NCI-H1694 (cell line): ENCODE results near the gene KCNJ6.

Experiments used
- DNase-seq: peaks from one replicate; lab custom pipeline; 2025; lab: John Stamatoyannopoulos, UW

The KCNJ6 gene

GRCh38 chr21:37817242-37817641, 99.0 kb downstream of the KCNJ6 start:
- DNase-seq, result no peak

DNA sequence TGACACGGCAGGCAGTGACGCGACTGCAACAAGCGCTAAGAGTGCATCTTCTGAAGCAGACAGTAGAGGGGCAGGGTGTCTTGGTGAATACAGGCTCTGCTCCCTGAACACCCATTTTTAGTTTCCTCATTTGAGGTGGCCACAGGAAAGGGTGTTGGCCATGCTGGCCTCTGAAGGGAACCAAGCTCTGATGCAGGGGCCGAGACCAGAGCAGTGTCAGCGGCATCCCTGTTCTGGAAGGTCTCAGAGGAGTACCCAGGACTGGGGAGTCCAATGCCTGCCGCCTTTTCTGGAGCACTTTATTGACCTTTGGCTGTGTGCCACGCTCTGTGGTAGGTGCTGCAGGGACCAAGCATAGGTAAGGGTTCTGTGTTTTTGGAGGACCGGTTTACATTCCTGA, 100.4 kb downstream of the KCNJ6 start:
- DNase-seq, result no peak

DNA sequence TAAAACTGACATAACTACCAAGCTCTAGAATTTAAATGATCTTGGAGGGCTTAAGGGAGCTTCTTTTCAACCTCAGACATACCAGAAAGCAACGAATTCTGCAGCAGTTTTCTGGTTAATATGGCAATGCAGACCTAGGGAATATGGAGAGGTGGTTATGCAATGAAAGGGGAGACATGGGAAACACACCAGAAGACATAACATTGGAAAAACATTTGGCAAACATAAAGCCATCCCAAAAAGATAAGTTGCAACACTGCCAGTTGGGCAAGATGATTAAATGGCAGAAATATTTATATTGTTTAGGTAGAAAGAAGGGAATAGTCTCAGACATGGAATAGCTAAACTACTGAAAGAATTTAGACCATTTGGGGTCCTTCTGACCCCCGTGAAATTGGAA, 104.5 kb downstream of the KCNJ6 start:
- no peak for DNase-seq

- no peak for DNase-seq
Observed at GRCh38 chr21:37808261-37808660, 108.0 kb downstream of the KCNJ6 start.

GRCh38 chr21:37805266-37805665, 111.0 kb downstream of the KCNJ6 start:
- DNase-seq, result no peak

DNA sequence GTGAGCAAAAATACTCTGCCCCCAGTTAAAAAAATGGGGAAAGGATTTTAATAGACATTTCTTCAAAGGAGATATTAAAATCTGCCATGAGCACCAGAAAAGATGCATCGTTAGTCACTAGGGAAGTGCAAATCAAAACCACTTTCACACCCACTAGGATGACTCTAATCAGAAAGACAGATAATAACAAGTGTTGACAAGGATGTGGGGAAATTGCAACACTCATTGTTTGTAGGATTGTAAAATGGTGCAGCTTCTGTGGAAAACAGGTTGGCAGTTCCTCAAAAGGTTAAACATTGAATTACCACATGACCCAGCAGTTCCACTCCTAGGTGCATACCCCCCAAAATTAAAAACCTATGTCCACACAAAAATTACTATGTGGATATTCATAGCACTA, 112.3 kb downstream of the KCNJ6 start:
- DNase-seq, result no peak

DNA sequence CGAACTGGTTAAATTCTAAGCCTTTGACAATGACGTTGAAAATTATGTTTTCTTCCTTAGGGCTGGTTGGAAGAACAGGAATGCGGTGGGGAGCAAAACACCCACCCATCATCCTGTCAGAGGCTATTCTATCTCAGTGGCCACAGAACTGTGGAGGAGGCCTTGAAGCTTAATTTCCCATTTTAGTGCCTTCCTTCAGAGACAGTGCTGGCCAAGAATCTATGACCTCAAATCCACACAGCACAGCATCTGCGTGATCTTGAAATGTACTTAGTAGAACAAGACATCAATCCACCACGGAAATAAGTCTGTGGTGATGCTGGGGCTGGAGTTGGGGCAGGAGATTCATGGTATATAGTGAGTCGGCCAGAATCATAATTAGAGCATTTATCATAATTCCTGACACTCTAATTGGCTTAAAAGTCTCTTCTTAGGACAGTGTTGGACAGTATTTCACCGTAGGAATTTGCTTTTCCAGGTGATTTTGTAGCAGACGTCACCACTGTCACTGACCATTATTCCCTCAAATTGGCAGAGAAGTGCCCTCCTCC, 113.1 kb downstream of the KCNJ6 start:
- no peak for DNase-seq

GRCh38 chr21:37800456-37801061, 115.7 kb downstream of the KCNJ6 start:
- DNase-seq, result no peak

DNA sequence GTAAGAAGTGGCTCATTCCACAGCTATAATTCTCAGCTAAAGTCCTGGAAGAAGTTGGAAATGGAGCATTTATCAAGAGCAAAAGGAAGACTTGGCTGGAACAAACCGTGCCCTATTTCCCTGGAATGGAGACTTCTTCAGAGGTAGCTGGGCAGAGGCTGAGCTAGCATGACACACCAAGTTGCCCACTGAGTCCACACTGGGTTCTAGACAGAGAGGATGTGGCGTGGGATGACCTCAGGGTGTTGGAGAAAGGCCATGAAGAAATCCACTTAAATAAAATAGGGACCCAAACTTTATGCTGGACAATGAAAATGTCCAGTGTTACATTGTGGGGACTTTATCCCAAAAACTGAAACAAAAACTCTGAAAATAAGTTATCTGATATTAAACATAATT, 116.2 kb downstream of the KCNJ6 start:
- DNase-seq, result no peak

- no peak for DNase-seq
Observed at GRCh38 chr21:37799211-37800056, 116.8 kb downstream of the KCNJ6 start.

GRCh38 chr21:37797403-37797802, 118.9 kb downstream of the KCNJ6 start:
- DNase-seq, result no peak

DNA sequence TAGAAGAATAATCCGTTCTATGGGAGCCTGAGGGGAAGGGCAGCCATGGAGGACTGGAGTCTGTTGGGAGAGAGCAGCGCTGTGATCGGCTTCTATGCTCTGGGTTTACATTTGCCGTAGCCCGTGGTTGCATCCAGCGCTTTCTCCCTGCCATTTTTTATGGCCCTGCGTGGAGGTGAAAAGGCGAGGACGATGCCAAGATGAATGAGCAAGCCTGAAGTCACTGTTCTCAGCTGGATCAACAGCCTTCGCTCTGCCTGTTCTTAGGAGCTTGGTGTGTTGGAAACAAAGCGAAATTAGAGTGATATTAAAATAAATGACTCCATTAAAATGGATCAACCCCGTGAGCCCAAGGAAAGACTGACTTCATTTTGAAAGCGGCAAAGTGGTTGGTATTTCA, 120.2 kb downstream of the KCNJ6 start:
- DNase-seq, result no peak

- DNase-seq, result no peak
Observed at GRCh38 chr21:37793660-37794059, 122.6 kb downstream of the KCNJ6 start.

DNA sequence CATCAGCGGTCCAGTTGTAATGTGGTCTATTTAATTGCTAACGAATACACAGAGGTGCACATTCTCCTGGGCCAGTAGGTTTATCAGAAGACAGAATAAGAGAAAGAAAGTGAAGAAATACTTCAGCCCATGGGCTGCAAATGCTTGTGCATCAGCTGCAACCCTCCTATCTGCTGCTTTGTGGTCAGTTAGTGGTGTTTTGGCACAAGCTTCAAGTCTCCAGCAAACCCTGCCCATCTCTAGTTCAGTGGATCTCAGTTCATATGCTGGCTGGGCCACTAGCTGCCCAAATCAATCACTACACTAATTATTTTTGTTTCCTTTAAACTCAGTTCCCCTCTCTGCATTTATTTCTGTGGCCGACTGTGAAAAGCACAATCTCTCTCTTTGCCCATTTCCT, 124.2 kb downstream of the KCNJ6 start:
- DNase-seq, result no peak

- no peak for DNase-seq
Observed at GRCh38 chr21:37790905-37791304, 125.4 kb downstream of the KCNJ6 start.

GRCh38 chr21:37788503-37788902, 127.8 kb downstream of the KCNJ6 start:
- DNase-seq, result no peak

DNA sequence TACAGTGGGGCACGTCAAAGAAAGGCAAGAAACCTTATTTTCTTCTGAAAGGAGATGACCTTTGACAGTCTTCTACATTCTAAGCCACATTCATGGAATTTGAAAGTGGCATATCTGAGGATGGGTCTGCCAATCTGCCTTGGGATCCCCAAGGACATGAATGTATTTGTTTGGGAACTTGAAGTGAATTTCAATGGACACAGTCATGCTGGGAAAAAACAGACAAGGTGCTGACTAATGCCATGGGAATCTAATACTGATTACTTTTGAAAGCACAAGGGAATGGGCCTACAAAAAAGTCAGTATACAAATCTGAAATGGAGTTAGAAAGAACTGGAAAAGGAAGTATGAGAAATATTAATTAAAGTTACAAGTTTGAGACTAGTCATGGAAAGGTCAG, 128.8 kb downstream of the KCNJ6 start:
- no peak for DNase-seq

DNA sequence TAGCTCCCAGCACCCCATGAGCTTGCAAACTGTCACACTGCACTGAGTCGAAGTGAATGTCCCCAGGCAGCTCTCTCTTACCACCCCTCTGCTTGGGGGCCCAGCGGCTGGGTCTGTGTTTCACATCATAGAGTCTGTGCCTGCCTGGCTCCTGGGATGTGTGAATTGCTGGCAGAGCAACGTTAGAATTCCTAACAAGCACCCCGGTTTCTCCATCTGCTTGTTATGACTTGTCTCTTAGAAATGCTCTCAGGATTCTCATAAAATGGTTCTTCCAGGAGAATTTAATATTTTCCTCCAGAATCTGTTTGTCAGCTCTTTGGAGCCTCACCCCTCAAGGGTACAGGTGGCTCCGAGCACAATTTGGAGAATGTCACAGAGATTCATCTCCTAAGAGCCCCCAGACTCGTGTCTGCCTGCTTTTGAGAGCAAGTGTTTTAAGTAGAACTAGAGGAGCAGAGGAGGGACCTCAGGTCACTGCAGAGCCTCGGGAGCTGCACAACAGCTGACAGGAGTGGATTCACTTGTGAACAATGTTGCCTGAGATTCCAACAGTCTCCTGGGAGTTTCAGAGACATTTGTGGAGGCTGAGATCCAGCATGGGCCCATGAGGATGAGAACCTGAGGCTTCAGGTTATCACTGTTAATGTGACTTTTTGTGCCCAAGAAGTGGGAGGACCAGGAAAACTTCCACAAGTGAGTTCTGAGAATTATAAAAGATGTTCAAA, 131.5 kb downstream of the KCNJ6 start:
- DNase-seq, result no peak

GRCh38 chr21:37783016-37783415, 133.2 kb downstream of the KCNJ6 start:
- no peak for DNase-seq

GRCh38 chr21:37780991-37781983, 135.0 kb downstream of the KCNJ6 start:
- no peak for DNase-seq

GRCh38 chr21:37771181-37771580, 145.1 kb downstream of the KCNJ6 start:
- DNase-seq, result no peak

DNA sequence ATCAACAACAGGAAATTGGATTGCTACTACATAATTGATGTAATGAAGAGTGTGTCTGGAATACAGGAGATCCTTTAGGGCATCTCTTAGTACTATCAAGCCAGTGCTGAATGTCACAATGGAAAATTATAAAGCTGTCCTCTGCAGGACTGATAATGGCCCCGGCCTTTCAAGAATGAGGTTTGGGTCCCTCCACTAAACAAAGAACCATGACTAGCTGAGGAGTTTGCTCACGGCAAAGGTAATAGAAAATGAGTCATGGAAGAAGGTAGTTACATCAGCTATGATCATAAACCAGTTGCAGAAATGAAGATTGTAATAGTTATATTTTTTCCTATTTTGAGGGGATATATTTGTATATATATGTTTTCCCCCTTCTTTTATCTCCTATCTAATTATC, 145.8 kb downstream of the KCNJ6 start:
- no peak for DNase-seq
